Lower leg skin (tissue), 3 donors: ENCODE results near the gene GEMIN7.

Source experiments
- POLR2A ChIP-seq, 2 donors: fragments of 450-650 bp; IDR thresholded peaks; one replicate each; pipeline ENCODE4 v1.6.1; 2016 to 2017; ENCODE audit warnings: antibody characterized with exemption in 2 of 2, mild to moderate bottlenecking in 1 of 2, moderate library complexity in 1 of 2
- TF ChIP-seq, protein P1 (sequence below), 3 donors: fragments of 450-650 bp; IDR thresholded peaks; one replicate each; pipeline ENCODE4 v1.5.1; 2016; ENCODE audit warnings: antibody characterized with exemption in 3 of 3, mild to moderate bottlenecking in 3 of 3, moderate library complexity in 2 of 3

DNA sequence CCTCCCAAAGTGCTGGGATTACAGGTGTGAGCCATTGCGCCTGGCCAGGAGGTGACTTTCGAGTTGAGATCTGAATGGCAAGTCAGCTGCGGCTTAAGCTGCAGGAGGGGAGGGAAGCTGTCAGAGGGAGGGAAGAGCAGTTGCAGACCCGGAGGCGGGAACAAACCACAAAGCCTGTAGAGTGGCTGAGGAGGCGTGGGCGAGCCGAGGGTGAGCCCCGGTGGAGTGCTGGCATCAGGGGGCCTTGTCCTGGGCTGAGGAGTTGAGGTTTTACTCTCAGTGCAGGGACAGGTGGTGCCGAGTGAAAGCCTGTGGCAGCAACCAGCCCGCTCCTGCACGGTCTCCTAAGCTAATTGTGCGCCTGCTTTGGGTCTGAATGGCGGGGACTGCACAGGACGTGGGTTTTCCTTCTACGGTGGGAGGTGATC, 38.1 kb downstream of the GEMIN7 start:
- TF ChIP-seq POLR2A (IDR thresholded peaks at IDR 0.05) = no peak
- TF ChIP-seq, protein P1, sequence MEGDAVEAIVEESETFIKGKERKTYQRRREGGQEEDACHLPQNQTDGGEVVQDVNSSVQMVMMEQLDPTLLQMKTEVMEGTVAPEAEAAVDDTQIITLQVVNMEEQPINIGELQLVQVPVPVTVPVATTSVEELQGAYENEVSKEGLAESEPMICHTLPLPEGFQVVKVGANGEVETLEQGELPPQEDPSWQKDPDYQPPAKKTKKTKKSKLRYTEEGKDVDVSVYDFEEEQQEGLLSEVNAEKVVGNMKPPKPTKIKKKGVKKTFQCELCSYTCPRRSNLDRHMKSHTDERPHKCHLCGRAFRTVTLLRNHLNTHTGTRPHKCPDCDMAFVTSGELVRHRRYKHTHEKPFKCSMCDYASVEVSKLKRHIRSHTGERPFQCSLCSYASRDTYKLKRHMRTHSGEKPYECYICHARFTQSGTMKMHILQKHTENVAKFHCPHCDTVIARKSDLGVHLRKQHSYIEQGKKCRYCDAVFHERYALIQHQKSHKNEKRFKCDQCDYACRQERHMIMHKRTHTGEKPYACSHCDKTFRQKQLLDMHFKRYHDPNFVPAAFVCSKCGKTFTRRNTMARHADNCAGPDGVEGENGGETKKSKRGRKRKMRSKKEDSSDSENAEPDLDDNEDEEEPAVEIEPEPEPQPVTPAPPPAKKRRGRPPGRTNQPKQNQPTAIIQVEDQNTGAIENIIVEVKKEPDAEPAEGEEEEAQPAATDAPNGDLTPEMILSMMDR (IDR thresholded peaks at IDR 0.05) = no peak
